GM18861 (cell line): ENCODE measurements around the gene IL12RB1.
"Not testable (repeated sequence)": the region's sequence is repeated elsewhere in the genome, so short reads cannot be mapped to it uniquely, and the experiment has no call there.

Source experiments
- ATAC-seq: cut with Tn5 transposase; IDR thresholded peaks from one replicate; pipeline ENCODE4 v1.9.1; 2021; ENCODE audit not compliant: unreplicated experiment

IL12RB1 gene

GRCh38 chr19:18090545-18091216 is 3.9 kb upstream of the IL12RB1 start:
- ATAC-seq = no peak

- ATAC-seq = no peak
Measured at GRCh38 chr19:18089726-18090125, 3.0 kb upstream of the IL12RB1 start.

- ATAC-seq = not testable (repeated sequence)
Measured at GRCh38 chr19:18089096-18089541, 2.4 kb upstream of the IL12RB1 start.

GRCh38 chr19:18085702-18086457 is 854 bp downstream of the IL12RB1 start:
- no peak for ATAC-seq

GRCh38 chr19:18083929-18084684 is 2.6 kb downstream of the IL12RB1 start:
- no peak for ATAC-seq

GRCh38 chr19:18074192-18074591 is 12.5 kb downstream of the IL12RB1 start:
- no peak for ATAC-seq

- no peak for ATAC-seq
Measured at GRCh38 chr19:18073197-18073596, 13.5 kb downstream of the IL12RB1 start.

GRCh38 chr19:18072335-18072734 is 14.4 kb downstream of the IL12RB1 start:
- ATAC-seq = no peak

- no peak for ATAC-seq
Measured at GRCh38 chr19:18070181-18070580, 16.6 kb downstream of the IL12RB1 start.

GRCh38 chr19:18069383-18069782 is 17.4 kb downstream of the IL12RB1 start:
- no peak for ATAC-seq

- no peak for ATAC-seq
Measured at GRCh38 chr19:18068395-18068794, 18.3 kb downstream of the IL12RB1 start.

- no peak for ATAC-seq
Measured at GRCh38 chr19:18065173-18065495, 21.6 kb downstream of the IL12RB1 start.

GRCh38 chr19:18063463-18063862 is 23.3 kb downstream of the IL12RB1 start:
- no peak for ATAC-seq

GRCh38 chr19:18062028-18062427 is 24.7 kb downstream of the IL12RB1 start:
- no peak for ATAC-seq

GRCh38 chr19:18060472-18060871 is 26.3 kb downstream of the IL12RB1 start:
- ATAC-seq = no peak

- no peak for ATAC-seq
Measured at GRCh38 chr19:18059902-18060301, 26.8 kb downstream of the IL12RB1 start.

- ATAC-seq = no peak
Measured at GRCh38 chr19:18059297-18059696, 27.4 kb downstream of the IL12RB1 start.

GRCh38 chr19:18058208-18059009 is 28.3 kb downstream of the IL12RB1 start:
- no peak for ATAC-seq

- ATAC-seq = no peak
Measured at GRCh38 chr19:18057557-18057956, 29.2 kb downstream of the IL12RB1 start.

- no peak for ATAC-seq
Measured at GRCh38 chr19:18055967-18056366, 30.8 kb downstream of the IL12RB1 start.

GRCh38 chr19:18053576-18054219 is 33.0 kb downstream of the IL12RB1 start:
- no peak for ATAC-seq
